IPS DF 6.9 (cell line): ENCODE measurements around the gene ARHGAP26.
A peak's percentile ranks its signal among the peaks of the same experiment; 100 is the strongest.

Source experiments
- DNase-seq: peaks from one replicate; pipeline ENCODE4 v3.0.0-alpha.2; 2013; ENCODE audit warnings: low read depth, low spot score
- H3K27ac ChIP-seq: one replicate; pipeline ENCODE4 v1.5.1; 2013; ENCODE audit warnings: low read length, control low read depth
- H3K27me3 ChIP-seq: 2 replicates; pipeline ENCODE4 v1.6.1; 2013; ENCODE audit warnings: mild to moderate bottlenecking, low read length; ENCODE audit not compliant: control insufficient read depth, insufficient read depth
- H3K36me3 ChIP-seq: 2 replicates; pipeline ENCODE4 v1.6.1; 2013; ENCODE audit warnings: low read length; ENCODE audit not compliant: control insufficient read depth, insufficient read depth
- H3K4me1 ChIP-seq: 2 replicates; pipeline ENCODE4 v1.6.1; 2013; ENCODE audit warnings: low read length; ENCODE audit not compliant: control insufficient read depth, insufficient read depth
- H3K4me3 ChIP-seq: 2 replicates; pipeline ENCODE4 v1.5.1; 2013; ENCODE audit warnings: mild to moderate bottlenecking, low read length
- H3K9me3 ChIP-seq: 2 replicates; pipeline ENCODE4 v1.6.1; 2013; ENCODE audit warnings: low read length, inconsistent platforms; ENCODE audit not compliant: control insufficient read depth, insufficient read depth
- WGBS: extraction: QIAGEN DNeasy Blood & Tissue Kit; methylation state at CpG from one replicate; pipeline ENCODE4 v1.1.7; 2013; ENCODE audit warnings: mixed read lengths, missing lambda C conversion rate; ENCODE audit not compliant: insufficient read length, insufficient coverage; 5-methylcytosine and 5-hydroxymethylcytosine counted together

Gene ARHGAP26

GRCh38 chr5:143208781-143209510 lies 438.8 kb downstream of the ARHGAP26 start:
- H3K36me3 ChIP-seq: no peaks in the 10 kb centered on the region
- H3K27ac ChIP-seq: no peak overlapping the region
- H3K4me3 ChIP-seq: no peak overlapping the region
- DNase-seq: peak; percentile 22
- H3K4me1 ChIP-seq: peaks cover 4% of the 10 kb centered on the region
- no peaks in the 10 kb centered on the region for H3K9me3 ChIP-seq
- no CpG with 5 or more reads among the region's 2 CpGs for WGBS
- no peaks in the 10 kb centered on the region for H3K27me3 ChIP-seq

GRCh38 chr5:143209881-143210395 lies 439.8 kb downstream of the ARHGAP26 start:
- no peak overlapping the region for H3K4me3 ChIP-seq
- no CpG with 5 or more reads among the region's 11 CpGs for WGBS
- H3K36me3 ChIP-seq: no peaks in the 10 kb centered on the region
- no peak for DNase-seq
- H3K4me1 ChIP-seq: peaks cover 6% of the 10 kb centered on the region
- no peak overlapping the region for H3K27ac ChIP-seq
- no peaks in the 10 kb centered on the region for H3K27me3 ChIP-seq
- H3K9me3 ChIP-seq: no peaks in the 10 kb centered on the region

GRCh38 chr5:143210576-143210975 lies 440.4 kb downstream of the ARHGAP26 start:
- peaks cover 6% of the 10 kb centered on the region for H3K4me1 ChIP-seq
- DNase-seq: no peak

DNA sequence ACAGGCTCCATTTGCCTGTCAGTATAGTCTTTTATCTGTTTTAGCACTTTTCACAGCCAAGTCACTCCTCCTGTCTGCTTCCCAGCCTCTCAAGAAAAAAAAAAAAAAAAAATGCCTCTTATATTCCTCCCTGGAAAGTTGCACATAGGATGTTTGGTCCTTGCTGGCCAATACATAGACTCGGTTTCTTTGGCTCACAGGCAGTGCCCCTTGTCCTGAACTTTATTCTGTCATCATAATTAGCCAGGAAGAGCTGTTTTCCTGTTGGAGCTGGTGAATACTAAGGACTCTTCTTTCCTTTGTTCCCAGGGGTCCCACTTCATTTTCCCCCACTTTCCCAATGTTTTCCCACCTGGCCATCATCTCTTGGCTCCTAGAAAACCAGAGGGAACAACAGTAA lies 442.1 kb downstream of the ARHGAP26 start:
- H3K9me3 ChIP-seq: no peaks in the 10 kb centered on the region
- DNase-seq: no peak
- no CpG with 5 or more reads among the region's 1 CpG for WGBS
- no peaks in the 10 kb centered on the region for H3K27me3 ChIP-seq
- H3K4me1 ChIP-seq: peaks cover 6% of the 10 kb centered on the region
- no peaks in the 10 kb centered on the region for H3K36me3 ChIP-seq
- no peak overlapping the region for H3K4me3 ChIP-seq
- no peak overlapping the region for H3K27ac ChIP-seq

More at GRCh38 chr5:143210576-143210975, 440.4 kb downstream of the ARHGAP26 start:
- Histone ChIP-seq H3K4me3 (no peak overlapping the region), H3K9me3 (no peaks in the 10 kb centered on the region), H3K27me3 (no peaks in the 10 kb centered on the region), H3K27ac (no peak overlapping the region), H3K36me3 (no peaks in the 10 kb centered on the region)
- WGBS: no CpG with 5 or more reads among the region's 4 CpGs

DNA sequence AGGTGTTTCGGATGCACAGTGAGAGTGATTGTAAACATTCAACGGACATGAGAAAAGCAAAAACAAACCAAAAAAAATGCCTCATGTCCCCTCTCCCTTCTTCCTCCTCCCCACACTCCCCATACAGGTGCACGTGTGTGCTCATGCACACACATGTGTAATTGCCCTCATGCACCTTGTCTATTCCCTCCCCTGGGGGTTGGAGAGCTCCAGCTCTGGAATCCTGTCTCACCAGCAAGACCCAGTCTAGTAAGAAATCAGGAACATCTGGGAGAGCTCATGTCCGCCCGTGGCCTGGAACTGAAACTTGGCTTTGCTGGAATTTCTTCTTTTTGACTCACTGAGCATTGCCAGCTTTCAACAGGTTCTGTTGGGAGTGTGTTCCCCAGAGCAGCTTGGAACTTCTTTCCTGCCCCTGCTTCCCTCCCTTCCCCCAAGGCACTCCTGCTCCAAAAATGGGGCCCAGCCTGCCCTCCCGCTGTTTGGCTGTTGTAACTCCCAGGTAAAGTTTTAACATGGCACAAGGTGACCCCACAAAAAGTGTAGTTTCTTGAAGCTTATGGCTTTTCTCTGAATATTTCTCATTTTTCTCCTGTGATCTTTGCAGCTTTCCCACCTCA lies 443.2 kb downstream of the ARHGAP26 start:
- Histone ChIP-seq H3K4me3 (no peak overlapping the region), H3K27ac (no peak overlapping the region), H3K9me3 (no peaks in the 10 kb centered on the region), H3K36me3 (no peaks in the 10 kb centered on the region), H3K4me1 (peaks cover 6% of the 10 kb centered on the region), H3K27me3 (no peaks in the 10 kb centered on the region)
- DNase-seq: no peak
- WGBS: no CpG with 5 or more reads among the region's 6 CpGs

DNA sequence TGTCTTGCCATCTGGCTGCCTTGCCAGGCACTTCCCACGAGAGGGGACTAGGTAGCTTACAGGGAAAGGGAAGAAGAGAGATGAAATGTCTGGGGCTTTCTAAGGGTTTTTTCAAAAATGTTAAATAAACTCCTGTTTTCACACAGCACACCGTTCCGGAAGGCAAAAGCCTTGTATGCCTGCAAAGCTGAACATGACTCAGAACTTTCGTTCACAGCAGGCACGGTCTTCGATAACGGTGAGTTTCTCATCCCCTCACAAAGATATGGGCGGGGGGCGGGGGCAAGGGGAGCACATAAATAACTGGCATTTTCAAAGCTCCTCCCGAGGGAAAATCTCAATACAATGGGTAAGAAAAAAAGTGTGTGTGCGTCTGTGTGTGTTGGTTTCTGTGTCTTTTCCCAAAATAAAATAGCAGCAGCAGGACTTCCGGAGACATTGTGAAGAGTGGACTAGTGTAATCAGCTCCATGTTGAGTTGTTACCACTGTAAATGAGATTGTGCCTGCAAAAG lies 443.7 kb downstream of the ARHGAP26 start:
- no CpG with 5 or more reads among the region's 12 CpGs for WGBS
- Histone ChIP-seq H3K9me3 (no peaks in the 10 kb centered on the region), H3K4me3 (no peak overlapping the region), H3K27me3 (no peaks in the 10 kb centered on the region), H3K4me1 (peaks cover 6% of the 10 kb centered on the region), H3K36me3 (no peaks in the 10 kb centered on the region), H3K27ac (no peak overlapping the region)
- DNase-seq: no peak

GRCh38 chr5:143214458-143214857 lies 444.3 kb downstream of the ARHGAP26 start:
- WGBS: 100% methylated on average over 1 of the region's 4 CpGs
- no peak for DNase-seq

GRCh38 chr5:143214890-143215289 lies 444.7 kb downstream of the ARHGAP26 start:
- Histone ChIP-seq H3K36me3 (no peaks in the 10 kb centered on the region), H3K27ac (no peak overlapping the region), H3K4me1 (peaks cover 6% of the 10 kb centered on the region), H3K4me3 (no peak overlapping the region), H3K27me3 (no peaks in the 10 kb centered on the region), H3K9me3 (no peaks in the 10 kb centered on the region)
- WGBS: no CpG with 5 or more reads among the region's 6 CpGs
- DNase-seq: no peak

More at GRCh38 chr5:143214458-143214857, 444.3 kb downstream of the ARHGAP26 start:
- Histone ChIP-seq H3K36me3 (no peaks in the 10 kb centered on the region), H3K27ac (no peak overlapping the region), H3K27me3 (no peaks in the 10 kb centered on the region), H3K4me3 (no peak overlapping the region), H3K4me1 (peaks cover 6% of the 10 kb centered on the region), H3K9me3 (no peaks in the 10 kb centered on the region)

- H3K27ac ChIP-seq: no peak overlapping the region
- H3K27me3 ChIP-seq: no peaks in the 10 kb centered on the region
- peaks cover 6% of the 10 kb centered on the region for H3K4me1 ChIP-seq
- H3K4me3 ChIP-seq: no peak overlapping the region
- no peaks in the 10 kb centered on the region for H3K36me3 ChIP-seq
- no peaks in the 10 kb centered on the region for H3K9me3 ChIP-seq
- no peak for DNase-seq
- WGBS: no CpG with 5 or more reads among the region's 6 CpGs
Measured at GRCh38 chr5:143215690-143216089, 445.5 kb downstream of the ARHGAP26 start.

GRCh38 chr5:143216211-143216610 lies 446.0 kb downstream of the ARHGAP26 start:
- no peak overlapping the region for H3K4me3 ChIP-seq
- H3K9me3 ChIP-seq: no peaks in the 10 kb centered on the region
- no peaks in the 10 kb centered on the region for H3K36me3 ChIP-seq
- WGBS: no CpG with 5 or more reads among the region's 9 CpGs
- H3K27ac ChIP-seq: no peak overlapping the region
- peaks cover 6% of the 10 kb centered on the region for H3K4me1 ChIP-seq
- DNase-seq: no peak
- no peaks in the 10 kb centered on the region for H3K27me3 ChIP-seq
